Right renal cortex interstitium (tissue), 3 donors: ENCODE results near the gene C1QC. TPM values are rescaled to one million over a fixed set of nuclear protein-coding genes. Genes with fewer than 3 reads are reported as not detected.

Source experiments
- DNase-seq, 3 donors: peaks; one replicate each; pipeline ENCODE4 v3.0.0-alpha.2; 2013; ENCODE audit warnings: low read depth in 3 of 3, low spot score in 2 of 3
- polyA plus RNA-seq, 3 donors: library from polyadenylated mRNA; unstranded; fragments of 120-200 nt; gene quantifications; one replicate each; pipeline ENCODE4 v1.2.1, GENCODE V29; 2013; ENCODE audit not compliant: insufficient read length in 3 of 3

C1QC gene
- polyA plus RNA-seq, 3 donors = 8.4 to 13.7 (median 10.9) TPM

DNA sequence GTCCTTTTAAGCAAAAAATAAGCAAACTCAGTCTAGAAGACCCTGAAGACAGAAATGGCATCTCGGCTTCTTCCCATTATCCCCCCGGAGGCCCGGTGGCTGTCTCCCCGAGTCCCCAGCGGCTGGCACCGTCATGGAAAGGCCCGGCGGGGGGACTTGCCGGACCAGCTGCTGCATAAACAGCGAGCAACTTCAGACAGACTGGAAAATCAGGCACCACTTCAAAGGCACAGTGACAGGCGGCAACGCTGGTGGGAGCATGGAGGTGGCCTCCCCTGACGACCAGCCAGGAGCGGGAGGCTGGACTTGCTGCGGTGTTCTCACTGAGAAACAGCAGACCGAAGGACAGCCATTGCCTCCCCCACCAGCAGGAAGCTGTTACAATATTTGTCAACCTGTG lies 25.4 kb upstream of the C1QC start:
- no peak for DNase-seq

DNA sequence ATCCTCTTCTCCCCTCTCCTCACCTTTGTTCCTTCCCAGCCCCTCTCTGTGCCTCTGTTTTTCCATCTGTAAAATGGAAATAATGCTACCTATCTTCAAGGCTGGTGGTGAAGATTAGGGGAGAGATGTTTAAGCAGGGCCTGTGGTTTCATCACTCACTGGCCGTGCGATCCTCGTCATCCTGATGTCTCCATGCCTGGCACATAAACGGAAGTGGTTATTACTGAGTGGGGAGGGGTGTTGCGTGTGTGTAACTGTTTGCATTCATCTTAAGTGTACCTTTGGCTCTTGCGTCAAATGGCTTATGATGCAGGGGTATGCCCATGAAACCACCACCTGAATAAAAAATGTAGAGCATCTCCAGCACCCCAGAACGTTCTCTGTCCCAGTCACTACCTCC lies 24.2 kb upstream of the C1QC start:
- DNase-seq = no peak

DNA sequence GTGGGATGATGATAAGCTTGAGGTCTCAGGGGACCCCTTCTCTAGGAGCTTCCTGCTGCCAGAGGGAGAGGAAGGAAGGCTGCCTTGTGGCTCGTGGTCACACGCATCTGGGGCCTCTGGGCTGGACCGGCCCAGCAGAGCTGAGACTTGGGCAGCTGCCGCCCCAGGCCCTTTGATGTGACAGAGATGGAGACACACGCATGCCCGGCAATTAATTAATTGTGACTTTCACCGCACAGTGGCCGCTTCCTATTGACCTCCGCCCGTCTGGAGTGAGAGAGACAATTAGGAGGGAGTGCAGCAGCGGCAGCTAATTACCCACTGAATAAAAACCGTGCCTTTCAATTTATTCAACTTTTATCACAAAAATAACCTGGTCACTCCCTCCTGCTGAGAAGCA lies 23.6 kb upstream of the C1QC start:
- no peak for DNase-seq

DNA sequence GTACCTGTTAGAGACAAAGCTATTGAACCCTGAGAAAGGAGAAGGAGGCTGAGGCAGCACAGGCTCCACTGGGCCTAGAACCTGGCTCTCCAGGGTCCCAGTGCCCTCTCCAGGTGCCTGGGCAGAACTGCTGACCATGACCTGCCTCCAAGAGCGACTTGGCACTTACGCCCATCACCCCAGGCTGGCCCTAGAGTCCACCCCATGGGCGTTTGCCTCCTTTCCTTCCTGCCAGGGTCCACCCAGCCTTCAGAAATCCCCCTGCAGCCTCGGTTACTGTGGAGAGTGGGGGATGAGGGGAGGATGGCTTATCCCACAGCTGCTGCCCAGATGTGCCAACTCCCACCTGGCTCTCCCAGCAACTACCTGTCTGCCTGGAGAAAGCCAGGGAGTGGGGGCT lies 21.7 kb upstream of the C1QC start:
- no peak for DNase-seq

DNA sequence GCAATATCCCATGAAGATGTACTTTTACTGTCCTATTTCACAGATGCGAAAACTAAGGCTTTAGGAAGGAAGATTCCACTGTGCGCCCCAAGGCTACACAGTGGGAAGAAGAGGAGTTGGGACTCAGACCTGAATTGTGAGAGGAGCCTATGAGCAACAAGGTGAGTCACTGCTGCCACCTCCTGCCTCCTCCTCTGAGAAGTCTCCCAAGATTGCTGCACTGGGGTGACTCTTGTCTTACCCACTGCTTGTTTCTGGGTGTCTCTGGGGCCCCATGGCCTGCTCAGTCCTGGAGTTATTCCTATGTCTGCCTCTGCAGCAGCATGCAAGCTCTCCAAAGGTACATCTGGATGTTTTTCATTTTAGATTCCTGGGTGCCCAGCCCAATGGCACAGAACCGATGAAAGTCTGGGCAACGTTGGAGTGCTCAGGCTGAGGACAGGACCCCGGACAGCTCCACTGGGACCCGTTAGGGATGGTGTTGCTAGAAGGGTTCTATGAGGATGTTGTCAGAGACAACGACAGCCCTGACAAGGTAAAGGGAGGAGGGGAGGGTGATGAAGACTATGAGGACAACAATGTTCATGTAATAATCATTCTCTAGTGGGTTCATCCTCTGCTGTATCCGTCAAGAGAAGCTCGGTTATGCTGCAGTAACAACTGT lies 18.0 kb upstream of the C1QC start:
- no peak for DNase-seq

DNA sequence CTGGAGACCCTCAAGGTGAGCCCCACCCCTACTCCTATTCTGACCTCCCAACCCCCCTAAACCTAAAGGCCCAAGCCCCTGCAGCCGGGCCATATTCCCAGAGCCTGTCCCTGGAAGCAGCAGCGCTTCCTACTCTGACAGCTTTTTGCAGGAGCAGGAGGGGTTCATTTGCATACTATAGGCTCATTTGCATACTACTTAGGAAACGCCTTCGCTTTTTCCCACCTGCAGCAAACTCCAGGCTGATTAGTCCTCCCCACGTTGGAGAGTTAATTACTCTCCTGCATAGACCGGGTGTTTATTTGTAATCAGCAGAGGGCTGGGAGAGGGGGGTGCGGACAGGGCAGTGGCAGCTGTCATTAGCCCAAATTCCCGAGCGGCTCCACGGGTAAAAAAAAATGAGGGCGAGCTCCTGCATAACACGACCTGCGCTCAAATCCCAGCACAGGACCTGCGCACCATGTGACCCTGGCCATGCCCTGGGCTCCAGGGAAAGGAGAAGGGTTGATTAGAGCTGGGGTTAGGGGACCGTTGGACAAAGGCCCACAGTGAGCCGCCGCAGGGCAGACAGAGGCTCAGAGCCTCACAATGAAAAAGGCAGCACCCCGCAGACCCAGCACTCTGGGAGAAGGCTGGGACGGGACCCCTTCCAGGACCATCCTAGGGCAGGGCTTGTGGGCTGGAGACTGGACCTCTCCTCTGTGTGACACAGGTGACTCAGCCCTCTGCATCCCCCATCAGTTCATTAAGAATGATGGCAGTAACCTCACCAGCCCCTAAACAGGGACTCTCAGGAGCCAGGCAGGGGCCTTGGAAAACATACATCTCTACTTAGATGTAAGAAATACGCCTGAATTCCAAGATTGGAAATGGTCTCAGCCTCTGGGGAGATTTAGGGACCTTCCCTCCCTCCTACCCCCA lies 16.9 kb upstream of the C1QC start:
- DNase-seq = no peak

DNA sequence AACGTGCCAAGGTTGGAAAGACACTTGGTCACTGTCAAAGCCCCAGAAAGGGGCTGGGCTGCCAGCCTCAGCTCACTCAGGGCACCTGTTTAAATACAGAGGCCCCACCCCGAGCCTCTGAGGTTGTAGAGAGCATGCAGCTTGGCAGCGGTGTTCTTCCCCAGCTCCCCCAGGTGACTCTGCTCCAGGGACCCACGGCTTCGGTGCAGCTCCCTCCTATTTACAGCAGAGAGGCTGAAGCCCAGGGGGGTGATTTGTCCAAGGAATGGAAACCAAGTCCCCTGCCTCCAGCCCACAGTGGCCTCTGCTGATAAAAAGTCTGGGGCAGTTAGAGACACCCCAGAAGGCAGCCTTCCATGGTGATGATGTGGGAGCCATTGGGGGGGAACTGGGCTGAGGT lies 16.1 kb upstream of the C1QC start:
- DNase-seq = no peak

DNA sequence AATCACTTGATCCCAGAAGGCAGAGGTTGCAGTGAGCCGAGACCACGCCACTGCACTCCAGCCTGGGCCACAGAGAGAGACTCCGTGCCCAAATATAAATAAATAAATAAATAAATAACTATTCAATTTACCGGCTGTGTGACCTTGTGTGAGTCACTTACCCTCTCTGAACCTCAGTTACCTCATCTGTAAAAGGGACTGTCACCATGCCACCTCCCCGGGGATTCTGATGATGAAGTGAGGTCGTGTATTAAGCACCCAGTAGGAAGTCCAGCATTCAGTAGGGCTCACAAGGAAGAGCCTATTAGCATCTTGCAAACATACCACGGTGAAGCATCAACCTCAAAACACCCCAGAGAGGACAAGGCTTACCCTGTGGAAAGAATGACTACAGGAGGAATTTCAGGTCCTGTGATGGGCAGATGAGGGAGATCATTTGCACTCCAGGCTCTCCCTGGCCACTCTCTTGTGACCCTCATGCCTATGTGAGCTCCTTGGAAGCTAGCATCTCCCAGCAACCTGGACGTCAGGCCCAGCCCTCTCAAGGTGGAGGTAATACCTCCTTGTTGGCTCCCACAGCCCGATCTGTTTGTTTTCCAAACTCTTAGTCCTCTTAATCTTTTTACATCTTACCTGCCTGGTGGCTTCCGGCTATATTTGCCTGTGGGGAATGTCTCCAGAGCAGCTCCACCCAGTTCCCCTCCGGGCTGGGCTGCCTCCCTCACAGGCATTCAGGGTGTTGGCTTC lies 14.6 kb upstream of the C1QC start:
- DNase-seq = no peak

DNA sequence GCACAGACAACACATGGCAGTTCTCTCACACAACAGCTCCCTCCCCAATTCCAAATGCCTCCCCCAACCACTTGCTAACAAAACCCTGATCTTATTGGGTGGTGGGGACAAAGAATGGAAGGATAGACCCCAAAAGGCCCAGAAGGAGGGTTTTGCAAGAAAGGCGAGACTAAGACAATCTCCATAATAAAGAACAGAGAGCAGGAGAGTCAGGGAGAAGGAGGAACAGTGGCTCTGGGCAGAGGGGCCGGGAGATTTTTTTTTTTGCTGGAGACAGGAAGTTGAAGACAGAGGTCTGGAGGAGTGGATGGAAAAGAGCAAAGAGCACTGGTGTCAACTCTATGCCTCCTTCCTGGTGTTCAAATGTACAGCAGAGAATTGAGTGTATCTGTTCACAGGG lies 13.5 kb upstream of the C1QC start:
- no peak for DNase-seq

DNA sequence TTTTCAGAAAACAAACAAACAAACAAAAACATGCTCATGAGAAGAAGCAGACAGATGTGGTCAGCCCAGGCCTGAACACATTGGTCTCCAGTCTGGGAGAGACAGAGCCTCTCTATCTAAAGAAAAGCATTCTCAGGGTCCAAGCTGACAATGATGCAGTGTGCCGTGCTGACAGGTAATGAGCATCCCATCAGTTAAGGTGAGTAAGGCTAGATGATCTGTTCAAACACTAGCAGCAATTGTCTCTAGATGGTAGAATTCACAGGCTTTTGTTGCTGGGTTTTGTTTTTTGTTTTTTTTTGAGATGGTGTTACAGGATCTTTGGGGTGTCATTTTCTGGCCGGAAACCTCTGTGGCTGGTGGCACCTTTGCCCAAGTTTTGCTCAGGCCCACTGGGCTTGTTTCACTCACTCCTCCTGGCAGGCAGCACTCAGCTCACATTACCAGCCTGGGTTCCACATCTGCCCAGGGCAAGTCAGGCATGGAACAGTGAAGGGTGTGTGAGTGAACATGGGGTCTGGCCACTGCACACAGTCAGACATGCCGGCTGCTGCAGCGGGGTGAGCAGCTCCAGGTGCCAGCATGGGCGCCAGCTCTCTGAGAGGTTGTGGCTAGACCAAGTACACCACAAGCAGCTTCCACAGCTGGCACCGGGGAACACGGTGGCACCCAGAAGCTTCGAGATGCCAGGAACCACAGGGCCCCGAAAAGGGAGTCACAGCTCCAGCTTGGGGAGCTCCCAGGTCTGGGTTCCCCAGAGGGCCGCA lies 9.6 kb upstream of the C1QC start:
- DNase-seq = no peak

DNA sequence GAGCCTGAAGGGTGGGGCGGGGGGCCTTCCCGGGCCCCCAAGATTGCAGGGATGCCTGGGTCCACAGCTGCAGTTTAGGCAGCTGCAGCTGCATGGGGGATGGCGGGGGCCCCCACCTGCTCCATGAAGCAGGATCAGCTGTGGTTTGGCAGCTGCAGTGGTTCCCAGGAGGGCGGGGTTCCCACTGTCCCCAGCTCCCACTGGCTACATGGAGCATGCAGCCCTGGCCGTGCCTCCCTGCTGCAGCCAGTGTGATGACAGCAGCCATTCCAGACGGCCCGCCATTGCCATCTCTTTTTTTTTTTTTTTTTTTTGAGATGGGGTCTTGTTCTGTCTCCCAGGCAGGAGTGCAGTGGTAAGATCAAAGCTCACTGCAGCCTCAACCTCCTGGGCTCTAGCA lies 8.0 kb upstream of the C1QC start:
- no peak for DNase-seq

DNA sequence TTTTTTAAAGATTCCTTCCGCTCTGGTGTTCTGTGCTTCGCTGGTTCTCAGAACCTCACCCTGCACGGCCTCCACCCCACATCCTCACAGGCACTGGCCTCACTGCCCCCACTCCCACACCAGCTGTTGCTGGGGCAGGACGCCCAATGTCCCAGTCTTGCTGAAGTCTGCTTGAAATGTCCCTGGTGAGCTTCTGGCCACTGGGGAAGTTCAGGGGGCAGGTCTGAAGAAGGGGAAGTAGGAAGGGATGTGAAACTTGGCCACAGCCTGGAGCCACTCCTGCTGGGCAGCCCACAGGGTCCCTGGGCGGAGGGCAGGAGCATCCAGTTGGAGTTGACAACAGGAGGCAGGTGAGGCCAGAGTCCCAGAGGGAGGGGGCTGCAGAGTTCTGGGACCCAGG lies 7.1 kb upstream of the C1QC start, which contains the start of gene C1QA:
C1QA (plus strand) TSS at position 276 of the 400 bp plus-strand sequence. CDS start 989 bp downstream, outside the sequence.
- DNase-seq = no peak

DNA sequence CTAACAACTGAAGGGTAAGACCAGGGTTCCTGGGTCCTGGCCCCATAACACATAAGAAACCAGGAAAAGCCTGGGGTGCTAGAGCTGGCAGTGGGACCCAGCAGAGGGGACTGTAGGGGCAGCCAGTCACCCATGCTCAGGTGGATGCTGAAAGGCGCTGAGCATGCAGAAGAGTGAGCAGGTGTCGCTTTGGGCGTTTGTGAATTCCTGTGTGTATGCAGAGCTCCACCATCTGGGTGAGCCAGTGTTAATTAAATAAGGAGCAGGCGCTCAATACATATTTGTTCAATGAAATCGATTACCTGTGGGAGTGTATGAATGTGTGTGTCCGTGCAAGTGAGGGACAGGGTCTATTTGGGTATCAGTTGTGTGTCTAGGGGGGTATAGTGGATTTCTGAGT lies 6.5 kb upstream of the C1QC start:
- no peak for DNase-seq

DNA sequence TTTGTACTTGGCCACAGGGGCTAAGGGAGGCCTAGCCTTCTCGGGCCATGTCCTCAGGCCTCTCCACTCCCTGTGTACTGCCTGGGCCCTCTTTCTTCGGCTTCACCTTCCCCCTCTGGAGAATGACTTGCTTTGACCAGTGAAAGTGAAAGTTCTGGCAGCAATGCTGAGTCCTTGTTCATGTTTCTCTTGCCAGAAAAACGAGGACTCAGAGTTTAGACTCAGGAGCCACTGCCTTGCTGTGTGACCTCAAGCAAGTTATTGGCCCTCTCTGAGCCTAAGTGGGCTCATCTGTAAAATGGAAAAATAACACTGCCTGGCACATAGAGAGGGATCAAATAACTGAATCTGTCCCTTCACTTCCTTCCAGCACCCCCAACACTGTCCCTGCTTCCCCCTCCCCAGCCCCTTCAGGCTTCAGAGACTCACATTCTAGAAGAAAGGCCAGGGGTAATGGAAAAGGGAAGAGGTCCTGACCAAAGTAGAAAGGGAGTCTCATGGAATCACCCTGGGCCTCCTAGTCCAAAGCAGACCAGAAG lies 5.5 kb upstream of the C1QC start:
- no peak for DNase-seq

DNA sequence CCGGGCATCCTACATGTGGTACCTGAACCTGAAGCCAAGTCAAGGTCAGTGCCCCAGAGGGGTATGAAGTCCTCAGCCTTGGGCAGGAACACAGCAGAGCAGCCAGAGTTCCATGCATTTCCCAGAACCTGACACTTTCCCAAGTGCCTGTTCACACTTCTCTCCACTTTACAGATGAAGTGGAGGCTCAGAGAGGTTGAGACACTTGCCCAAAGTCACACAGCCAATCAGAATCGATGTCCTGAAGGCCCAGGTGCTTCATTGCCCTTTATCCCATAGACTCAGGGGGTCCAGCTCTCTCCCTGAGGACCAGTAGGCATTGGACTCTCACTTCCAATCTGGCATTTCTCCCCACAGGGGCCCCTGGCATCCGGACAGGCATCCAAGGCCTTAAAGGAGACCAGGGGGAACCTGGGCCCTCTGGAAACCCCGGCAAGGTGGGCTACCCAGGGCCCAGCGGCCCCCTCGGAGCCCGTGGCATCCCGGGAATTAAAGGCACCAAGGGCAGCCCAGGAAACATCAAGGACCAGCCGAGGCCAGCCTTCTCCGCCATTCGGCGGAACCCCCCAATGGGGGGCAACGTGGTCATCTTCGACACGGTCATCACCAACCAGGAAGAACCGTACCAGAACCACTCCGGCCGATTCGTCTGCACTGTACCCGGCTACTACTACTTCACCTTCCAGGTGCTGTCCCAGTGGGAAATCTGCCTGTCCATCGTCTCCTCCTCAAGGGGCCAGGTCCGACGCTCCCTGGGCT lies 4.8 kb upstream of the C1QC start:
- DNase-seq = no peak

DNA sequence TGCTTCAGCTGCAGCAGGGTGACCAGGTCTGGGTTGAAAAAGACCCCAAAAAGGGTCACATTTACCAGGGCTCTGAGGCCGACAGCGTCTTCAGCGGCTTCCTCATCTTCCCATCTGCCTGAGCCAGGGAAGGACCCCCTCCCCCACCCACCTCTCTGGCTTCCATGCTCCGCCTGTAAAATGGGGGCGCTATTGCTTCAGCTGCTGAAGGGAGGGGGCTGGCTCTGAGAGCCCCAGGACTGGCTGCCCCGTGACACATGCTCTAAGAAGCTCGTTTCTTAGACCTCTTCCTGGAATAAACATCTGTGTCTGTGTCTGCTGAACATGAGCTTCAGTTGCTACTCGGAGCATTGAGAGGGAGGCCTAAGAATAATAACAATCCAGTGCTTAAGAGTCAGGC lies 4.1 kb upstream of the C1QC start:
- DNase-seq = no peak

DNA sequence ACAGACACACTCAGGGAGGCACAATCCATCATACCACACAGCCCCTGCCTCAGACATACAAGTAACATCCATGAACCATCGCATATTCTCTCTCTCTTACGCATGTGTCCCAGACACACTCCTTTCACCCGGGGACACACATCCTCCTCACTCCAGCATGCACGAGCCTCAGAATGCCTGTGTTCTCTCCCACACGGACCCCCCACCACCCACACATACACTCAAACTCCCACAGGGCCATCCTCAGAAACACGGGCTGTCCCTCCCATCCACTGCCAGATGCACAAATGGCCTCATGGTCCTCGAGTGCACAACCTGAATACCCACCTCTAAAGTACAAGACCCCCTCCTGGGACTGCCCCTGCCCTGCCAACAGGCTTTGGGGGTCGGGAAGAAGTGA lies 2.2 kb upstream of the C1QC start:
- DNase-seq = no peak

DNA sequence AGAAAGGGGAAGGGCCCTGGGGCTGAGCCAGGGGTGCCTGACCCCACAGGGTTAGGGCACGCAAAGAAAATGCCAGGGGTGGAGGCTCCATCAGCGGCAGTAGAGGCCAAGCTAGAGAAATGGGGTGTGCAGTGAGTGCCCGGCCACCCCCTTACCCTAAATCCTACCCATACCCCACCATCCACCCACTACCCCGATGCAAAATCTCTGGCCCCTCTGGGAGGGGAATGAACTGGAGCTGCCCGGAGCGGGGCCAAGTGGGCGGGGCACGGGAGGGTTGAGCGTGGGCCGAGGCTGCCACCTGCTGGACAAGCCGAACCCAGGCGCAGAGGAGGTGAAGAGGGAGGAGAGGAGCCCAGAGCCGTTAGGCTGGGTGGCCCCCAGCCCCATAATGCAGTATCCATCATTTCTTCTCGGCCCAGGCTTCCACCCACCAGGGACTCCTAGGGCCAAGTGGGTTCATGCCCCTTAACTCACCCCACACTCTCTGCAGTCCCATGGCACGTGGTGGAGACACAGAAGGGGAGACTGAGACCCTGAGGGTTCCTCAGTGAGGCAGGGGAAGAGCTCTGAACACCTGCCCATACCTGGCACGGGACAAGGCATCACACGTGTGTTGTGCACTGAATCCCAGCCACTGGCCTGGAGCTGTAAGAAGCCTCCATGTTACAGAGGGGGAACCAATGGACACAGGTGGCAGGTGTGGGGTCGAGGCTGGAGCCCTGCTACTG lies 1.4 kb upstream of the C1QC start:
- no peak for DNase-seq

DNA sequence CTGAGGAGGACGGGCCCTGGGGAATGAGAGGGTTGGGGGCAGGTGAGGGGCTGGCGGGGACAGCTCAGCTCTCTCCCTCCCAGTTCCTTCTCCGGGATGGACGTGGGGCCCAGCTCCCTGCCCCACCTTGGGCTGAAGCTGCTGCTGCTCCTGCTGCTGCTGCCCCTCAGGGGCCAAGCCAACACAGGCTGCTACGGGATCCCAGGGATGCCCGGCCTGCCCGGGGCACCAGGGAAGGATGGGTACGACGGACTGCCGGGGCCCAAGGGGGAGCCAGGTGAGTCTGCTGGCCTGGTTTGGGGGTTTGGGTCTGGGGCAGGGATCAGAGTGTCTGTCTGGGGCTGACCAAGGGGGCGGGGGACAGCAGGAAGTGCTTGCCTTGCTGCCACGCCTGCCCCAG lies 495 bp downstream of the C1QC start:
- DNase-seq = no peak
